Dermis microvascular lymphatic vessel endothelial cell (primary cell): ENCODE measurements around the gene CHFR. TPM values are rescaled to one million over a fixed set of nuclear protein-coding genes. Genes with fewer than 3 reads are reported as not detected.
"Not testable (repeated sequence)": the region's sequence is repeated elsewhere in the genome, so short reads cannot be mapped to it uniquely, and the experiment has no call there.

Experiments used
- DNase-seq, 2 donors: peaks; one replicate each; pipeline versions ENCODE4 v3.0.0 to v3.0.0-alpha.2; 2010; ENCODE audit warnings: low read depth in 2 of 2
- total RNA-seq: library from RNA; depleted of rRNA; stranded (reverse); fragments of >200 nt; gene quantifications from 2 replicates; pipeline ENCODE4 v1.2.1, GENCODE V29; 2014

CHFR gene
- total RNA-seq, 1 donor from 2014 or later = 32.6 TPM

DNA sequence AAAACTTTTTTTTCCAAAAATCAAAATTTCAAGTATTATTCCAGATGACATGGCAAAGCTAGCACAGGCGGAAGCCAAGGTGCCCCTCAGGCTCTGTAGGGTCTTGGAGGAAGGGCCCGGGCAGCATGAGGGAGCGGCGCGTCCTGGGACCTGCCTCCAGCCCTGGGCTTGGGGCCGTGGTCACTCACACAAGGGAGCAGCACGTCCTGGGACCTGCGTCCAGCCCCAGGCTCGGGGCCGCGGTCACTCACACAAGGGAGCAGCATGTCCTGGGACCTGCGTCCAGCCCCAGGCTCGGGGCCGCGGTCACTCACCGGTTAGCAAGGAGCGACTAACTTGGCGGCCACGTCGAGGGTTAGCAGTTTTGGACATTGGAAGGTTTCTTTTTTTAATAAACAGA lies 46.9 kb downstream of the CHFR start:
- DNase-seq = no peak

DNA sequence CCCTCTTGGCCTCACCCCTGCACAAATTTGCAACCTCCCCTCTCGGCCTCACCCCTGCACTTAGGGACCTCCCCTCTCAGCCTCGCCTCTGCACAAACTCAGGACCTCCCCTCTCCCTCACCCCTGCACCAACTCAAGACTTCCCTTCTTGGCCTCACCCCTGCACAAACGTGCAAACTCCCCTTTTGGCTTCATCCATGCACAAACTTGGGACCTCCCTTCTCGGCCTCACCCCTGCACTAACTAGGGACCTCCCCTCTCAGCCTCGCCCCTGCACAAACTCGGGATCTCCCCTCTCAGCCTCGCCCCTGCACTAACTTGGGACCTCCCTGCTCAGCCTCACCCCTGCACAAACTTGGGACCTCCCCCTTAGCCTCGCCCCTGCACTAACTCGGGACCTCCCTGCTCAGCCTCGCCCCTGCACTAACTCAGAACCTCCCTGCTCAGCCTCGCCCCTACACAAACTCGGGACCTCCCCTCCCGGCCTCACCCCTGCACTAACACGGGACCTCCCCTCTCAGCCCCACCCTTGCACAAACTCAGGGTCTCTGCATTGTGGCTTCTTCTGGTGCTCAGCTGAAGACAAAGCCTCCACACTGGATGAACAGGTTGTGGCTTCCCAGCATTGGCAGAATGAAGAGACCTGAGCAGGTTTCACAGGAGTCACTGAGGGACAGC lies 47.7 kb downstream of the CHFR start:
- no peak for DNase-seq

DNA sequence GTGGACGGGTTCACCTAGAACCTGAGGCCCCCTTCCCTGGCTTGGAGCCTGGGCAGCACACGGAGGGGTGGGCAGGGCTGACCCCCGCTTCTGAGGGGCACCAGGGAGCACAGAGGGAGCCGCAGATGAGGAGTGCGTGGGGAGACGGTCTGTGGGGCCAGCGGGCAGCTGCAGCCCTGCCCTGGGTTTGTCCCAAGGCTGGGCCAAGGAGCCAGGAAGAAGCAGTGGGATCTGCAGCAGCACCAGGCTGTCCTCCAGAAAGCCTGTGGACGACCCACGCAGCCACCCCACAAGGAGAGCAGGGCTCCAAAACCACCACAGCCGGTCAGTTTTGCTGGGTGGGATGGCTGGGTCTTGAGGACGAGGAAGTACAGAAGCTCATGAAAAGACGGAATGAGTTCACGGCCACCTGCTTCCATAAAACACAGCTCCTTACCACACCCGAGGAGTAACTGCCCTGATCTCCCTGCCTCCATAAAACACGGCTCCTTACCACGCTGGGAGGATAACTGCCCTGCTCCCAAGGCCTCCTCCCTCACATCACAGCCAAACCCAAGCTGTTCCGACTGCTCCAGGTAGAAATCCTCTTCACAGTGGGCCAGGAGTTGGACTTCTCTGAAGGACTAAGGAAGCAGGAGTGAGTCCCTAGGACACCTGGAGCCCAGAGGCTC lies 48.9 kb downstream of the CHFR start:
- no peak for DNase-seq

DNA sequence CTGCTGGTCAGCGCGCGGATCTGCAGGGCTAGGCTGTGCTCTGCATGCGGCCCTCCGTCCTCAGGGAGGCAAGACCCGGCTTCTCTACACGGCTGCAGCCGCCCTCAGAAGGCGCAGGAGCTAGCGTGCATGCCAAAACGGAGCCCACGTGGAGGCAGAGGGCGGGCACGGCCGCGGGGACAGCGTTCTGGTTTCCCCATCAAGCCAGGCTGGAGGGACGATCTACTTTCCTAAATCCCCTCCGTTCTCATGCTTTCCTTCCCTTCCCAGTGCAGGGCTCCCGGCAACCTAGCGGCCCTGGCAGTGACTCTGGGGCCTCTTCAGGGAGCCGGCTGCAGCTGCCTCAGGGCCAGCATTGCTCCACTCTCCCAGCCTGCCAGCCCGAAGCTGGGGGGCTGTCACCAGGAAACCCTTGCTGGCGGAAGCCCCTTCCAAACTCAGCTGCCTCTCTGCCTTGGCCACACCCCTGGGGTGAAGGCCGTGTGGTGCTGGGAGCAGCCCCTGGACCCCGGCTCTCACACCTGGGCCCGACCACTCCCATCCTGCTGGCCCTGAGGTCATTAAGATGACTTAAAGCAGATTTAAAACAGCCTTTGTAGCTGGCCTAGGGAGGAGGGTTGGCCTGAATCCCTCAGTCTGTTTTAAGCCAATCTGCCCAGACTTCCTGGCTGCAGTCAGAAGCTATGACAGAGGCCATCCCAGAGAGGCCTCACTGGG lies 49.6 kb downstream of the CHFR start:
- DNase-seq = no peak

DNA sequence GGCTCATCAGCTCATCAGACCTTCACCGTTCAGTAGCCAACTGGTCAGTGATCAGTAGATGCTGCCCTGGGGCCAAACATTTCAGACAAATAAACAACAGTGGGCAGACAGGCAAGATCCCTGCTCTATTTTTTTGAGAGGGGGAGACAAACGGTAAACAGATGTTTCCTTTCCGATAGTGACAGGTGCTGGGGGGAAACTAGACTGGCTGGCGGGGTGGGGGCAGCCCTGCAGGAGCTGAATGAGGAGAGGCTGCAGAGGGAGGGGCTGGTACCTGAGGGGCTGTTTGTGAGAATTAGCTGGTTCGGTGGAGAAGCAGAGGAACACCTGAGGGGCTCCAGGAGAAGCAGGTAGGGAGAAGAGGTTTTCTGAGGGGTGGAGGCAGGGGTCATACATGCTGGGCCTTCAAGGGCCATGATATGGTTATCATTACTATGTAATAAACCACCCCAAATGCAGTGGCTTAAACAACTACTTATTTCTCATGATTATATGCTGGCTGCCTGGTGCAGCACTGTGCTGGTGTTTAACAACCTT lies 50.5 kb downstream of the CHFR start:
- DNase-seq = no peak

DNA sequence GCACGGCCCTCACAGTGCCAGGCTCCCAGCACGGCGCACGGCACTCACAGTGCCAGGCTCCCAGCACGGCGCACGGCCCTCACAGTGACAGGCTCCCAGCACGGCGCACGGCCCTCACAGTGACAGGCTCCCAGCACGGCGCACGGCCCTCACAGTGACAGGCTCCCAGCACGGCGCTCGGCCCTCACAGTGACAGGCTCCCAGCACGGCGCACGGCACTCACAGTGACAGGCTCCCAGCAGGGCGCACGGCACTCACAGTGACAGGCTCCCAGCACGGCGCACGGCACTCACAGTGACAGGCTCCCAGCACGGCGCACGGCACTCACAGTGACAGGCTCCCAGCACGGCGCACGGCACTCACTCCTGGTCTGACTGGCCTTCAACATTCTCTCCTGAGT lies 51.2 kb downstream of the CHFR start:
- not testable (repeated sequence) for DNase-seq

DNA sequence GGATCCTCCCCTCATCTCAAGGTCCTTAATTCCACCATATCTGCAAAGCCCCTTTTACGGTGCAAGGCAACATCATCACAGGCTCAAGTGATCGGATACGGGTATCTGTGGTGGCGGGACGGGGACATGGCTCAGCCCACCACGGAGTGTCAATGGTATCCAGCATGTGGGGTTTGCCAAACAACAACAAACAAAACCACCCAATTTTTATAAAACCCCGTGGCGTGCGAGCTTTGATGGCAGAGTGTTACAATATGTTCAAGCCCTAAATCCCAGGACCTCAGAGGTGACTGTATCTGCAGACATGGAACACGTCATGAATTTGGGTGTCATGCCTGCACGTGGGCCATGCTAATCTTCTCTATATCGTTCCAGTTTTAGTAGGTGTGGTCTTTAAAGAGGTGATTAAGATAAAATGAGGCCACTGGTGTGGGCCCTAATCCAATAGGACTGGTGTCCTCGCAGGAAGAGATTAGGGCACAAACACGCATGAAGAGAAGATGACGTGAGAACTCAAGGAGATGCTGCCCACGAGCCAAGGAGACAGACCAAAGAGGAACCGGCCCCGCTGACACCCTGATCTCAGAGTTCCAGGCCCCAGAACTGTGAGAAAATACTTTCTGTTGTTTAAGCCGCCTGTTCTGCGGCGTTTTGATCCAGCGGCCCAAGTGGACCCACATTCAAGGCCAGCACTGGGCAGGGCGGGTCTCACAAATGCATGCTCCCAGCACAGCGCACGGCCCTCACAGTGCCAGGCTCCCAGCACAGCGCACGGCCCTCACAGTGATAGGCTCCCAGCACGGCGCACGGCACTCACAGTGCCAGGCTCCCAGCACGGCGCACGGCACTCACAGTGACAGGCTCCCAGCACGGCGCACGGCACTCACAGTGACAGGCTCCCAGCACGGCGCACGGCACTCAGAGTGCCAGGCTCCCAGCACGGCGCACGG lies 52.1 kb downstream of the CHFR start:
- no peak for DNase-seq

DNA sequence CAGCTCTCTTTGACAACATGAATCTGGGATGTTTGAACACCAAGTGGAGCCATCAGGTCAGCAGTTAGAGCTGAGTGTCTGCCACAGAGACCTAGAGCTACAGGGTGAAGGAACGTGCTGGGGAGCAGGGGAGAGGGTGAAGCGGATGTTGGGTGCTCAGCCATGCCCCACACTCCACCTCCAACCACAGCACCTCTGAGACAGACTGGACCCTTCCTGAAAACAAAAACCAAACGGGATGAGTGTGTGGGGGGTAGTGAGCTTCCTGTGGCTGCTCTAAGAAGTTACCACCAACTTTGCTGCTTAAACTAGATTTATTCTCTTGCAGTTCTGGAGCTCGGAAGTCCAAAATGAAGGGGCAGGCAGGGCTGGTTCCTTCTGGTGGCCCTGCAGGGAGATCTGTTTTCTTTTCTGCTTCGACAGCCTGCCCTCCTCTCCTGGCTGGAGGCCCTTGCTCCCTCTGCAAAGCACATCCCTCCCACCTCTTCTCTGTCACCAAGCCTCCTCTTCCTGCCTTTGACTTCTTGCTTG lies 53.2 kb downstream of the CHFR start:
- DNase-seq = no peak

DNA sequence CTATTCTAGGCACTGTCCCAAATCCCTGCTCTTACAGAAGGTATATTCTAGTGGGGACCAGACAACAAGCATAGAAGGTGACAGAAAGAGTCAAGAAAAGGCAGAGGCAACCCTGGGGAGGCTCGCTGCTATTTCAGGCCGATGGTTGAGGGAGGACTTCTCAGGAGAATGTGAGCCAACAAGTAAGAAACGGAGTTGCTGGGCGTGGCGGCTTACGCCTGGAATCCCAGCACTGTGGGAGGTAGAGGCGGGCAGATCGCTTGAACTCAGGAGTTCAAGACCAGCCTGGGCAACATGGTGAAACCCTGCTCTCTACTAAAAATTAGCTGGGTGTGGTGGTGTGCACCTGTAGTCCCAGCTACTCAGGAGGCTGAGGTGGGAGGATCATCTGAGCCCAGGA lies 54.1 kb downstream of the CHFR start:
- DNase-seq = no peak

DNA sequence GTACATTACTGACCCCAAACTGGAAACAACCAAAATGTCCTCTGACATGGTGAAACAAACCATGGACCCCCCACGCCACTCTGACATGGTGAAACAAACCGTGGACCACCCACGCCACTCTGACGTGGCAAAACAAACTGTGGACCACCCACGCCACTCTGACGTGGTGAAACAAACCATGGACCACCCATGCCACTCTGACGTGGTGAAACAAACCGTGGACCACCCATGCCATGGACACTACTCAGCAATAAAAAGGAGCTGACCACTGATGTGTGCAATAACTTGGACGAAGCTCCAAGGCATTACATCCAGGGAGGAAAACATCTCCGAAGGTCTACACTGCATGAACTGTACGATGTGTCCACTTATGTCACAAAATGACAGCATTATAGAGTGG lies 55.6 kb downstream of the CHFR start:
- no peak for DNase-seq

DNA sequence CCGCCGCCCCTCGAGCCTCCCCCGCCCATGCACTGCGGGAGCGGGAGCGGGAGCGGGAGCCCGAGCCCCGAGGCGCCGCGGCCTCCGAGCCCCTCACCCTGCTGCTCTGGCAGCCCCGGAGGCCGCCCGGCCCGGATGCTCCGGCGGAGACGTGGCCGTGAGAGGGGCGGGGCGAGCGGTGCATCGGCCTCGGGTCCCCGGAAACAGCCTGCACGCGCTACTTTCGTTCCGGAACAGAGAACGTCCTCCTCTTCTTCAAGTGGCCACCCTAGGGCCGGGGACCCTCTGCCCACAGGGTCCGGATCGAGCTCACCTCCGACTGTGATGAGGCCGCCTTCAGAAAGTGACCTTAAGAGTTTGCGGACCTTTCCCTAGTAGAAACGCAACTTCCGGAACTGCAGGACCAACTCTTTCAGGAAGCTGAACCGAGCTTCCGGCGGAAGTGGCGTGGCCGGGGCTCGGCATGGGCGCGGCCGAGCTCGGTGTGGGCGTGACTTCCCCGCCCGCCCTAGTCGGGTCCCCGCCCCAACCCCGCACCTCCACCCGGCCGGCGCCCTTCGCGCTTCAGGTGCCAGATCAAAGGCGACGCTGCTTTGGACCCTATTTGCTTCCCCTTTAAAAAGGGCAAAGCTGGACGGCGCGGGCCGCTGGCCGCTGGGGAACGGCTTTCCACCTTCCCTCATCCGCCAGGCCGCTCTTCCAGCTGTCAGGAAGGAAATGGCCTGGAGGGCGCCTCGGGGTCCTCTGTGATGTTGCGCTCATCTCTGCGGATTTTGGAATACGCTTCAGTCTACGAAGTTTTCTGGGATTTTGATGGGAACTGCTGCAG lies 58.5 kb downstream of the CHFR start, which contains the start of gene GOLGA3:
Gene GOLGA3 (minus strand): TSS at position 164 of the 829 bp plus-strand sequence. CDS start 6,741 bp downstream, outside the sequence.
- DNase-seq = peak; percentile 90 to 95

DNA sequence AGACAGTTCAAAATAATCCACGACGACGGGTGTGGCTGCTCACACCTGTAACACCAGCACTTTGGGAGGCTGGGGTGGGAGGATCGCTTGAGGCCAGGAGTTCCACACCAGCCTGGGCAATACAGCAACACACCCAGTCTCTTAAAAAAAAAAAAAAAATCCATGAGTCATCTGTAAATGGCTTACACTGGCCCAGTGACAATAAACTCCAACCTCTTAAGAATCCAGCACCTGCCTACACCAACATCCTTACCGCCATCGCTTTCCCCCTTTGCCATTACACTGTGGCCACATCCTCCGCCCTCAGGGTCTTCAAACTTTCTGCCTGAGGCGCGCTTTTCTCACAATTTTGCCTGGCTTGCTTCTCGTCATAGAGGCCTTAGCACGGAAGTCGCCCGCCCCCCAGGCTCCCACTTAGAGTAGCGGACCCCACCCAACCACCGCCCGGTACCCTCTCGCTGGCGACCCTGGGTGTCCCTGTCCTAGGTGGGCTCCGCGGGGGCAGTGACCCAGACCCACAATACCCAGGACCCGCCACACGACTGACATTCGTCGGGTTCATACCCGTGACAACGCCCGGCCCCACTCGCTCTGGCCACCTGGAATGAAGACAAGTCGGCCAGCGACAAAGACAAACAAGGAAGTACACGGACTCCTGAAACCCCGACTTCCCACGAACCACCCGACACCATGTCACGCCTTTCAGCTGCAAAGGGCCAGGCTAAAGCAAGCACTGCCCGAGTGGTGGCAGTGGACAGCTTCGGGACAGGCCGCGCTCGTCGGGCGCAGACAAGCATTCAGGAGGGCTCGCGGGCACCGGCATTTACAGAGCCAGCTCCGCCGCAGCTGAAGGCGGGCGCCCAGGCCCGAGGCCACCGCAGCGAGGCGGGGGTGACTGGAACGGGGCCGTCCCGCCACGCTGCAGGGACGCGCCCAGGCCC lies 59.4 kb downstream of the CHFR start:
- peak; percentile 23 to 82 for DNase-seq

DNA sequence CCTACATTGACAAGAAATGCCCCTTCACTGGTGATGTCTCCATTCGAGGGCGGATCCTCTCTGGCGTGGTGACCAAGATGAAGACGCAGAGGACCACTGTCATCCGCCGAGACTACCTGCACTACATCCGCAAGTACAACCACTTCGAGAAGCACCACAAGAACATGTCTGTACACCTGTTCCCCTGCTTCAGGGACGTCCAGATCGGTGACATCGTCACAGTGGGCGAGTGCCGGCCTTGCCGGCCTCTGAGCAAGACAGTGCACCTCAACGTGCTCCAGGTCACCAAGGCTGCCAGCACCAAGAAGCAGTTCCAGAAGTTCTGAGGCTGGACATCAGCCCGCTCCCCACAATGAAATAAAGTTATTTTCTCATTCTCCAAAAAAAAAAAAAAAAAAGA lies 61.5 kb downstream of the CHFR start:
- DNase-seq = no peak

DNA sequence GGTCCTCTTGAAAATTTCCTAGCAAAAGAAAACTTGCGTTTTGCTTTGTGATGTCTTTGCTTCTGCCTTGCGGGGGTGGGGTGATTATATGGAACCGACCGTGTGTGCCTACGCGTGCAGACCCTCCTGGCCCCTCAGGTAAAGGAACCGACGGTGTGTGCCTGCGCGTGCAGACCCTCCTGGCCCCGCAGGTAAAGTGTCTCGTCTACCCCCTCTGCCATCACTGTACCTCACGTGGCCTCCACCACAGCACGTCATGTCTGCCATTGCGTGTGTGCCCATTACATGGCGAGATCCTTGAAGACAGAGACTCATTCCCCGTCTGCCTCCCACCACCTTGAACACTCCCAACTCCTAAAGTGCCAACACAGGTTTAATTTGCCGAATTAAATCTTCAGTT lies 62.3 kb downstream of the CHFR start:
- DNase-seq = no peak

DNA sequence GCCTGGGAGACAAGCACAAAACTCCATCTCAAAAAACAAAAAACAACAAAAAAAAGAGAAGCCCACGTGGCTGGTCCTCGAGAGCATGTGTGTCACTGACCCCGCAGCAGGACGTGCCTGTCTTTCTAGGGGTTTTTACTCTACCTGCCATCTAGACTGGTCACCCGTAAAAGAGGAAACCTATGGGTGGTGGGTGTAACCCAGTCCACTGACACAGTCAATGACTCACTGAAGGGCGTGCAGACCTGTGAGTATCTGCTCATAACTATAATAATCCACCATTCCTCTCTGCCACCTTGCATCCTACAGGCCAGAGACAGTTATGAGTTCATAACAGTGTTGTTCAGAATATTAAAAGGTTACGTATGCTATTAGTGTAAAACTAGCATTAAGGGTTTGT lies 63.4 kb downstream of the CHFR start:
- DNase-seq = peak in 1 of 2 donors; percentile 20

DNA sequence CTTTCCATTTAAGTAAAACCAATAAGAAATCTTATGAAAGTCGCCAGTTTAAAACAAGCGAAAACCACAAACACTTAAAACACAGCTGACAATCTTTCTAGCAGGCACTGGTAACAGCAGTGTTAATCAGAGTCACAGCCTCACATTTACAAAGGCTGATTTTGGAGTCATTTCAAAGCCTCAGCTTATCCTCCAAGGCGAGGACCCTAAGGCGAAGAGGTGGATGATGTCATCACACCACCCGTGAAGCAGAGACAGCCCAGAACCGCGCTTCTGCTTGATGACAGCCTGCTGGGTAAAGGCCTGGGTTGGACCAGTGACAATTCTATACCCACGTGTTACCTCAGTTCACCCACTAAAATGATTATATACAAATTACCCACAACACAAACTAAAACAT lies 68.8 kb downstream of the CHFR start:
- DNase-seq = no peak

DNA sequence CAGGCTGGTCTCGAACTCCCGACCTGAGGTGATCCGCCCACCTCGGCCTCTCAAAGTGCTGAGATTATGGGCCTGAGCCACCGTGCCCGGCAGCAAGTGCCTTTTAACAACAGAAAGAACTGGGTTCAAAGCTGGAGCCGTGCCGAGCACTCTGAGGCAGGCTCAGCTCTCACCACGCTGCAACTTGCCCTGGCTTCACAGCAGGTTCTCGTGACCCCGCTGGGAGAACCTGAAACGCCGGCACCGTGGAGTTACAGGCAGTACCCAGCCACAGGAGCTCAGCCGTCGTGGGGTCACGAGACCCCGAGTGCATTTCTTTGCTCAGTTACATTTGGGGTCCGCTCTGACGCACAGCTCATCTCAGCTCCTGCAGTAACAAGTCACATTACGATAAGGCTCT lies 73.2 kb downstream of the CHFR start:
- DNase-seq = no peak

DNA sequence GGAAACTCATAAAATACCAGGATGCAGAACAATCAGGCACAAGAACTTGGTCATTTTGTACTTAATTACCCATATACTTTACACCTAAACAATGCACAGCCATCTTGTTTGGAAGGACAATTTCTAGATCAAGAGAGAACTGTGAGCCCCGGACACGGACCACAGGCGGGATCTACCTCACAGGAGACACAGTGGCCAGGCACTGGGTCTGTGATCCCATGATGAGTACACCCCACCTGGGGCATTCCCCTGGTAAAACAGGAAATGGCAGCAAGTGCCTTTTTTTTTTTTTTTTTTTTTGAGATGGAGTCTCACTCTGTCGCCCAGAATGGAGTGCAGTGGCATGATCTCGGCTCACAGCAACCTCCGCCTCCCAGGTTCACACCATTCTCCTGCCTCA lies 74.0 kb downstream of the CHFR start:
- DNase-seq = no peak
